Tibial nerve (tissue), 4 donors: ENCODE results near the gene DCUN1D3.
A peak's percentile ranks its signal among the peaks of the same experiment; 100 is the strongest.

Experiments used
- CTCF ChIP-seq, 5 experiments: fragments of 200-600 bp in 3 of 5; fragments of 450-650 bp in 2 of 5; sonication (generic) in 3 of 5; IDR thresholded peaks; one replicate each; pipeline ENCODE4 v1.5.1; 2016 to 2019; ENCODE audit warnings: antibody characterized with exemption in 5 of 5, mild to moderate bottlenecking in 3 of 5, moderate library complexity in 2 of 5
- EP300 ChIP-seq, 2 donors: sonication (generic); formaldehyde crosslinking; IDR thresholded peaks; one replicate each; pipeline ENCODE4 v1.6.1; 2017; ENCODE audit warnings: antibody characterized with exemption in 2 of 2, mild to moderate bottlenecking in 1 of 2
- POLR2A ChIP-seq, 2 donors: fragments of 450-650 bp; IDR thresholded peaks; one replicate each; pipeline ENCODE4 v1.6.1; 2017; ENCODE audit warnings: antibody characterized with exemption in 2 of 2, mild to moderate bottlenecking in 2 of 2, moderate library complexity in 2 of 2

- peak in 4 of 5 experiments; percentile 26 to 45 (median 41) for TF ChIP-seq CTCF (IDR thresholded peaks at IDR 0.05)
- TF ChIP-seq EP300 (IDR thresholded peaks at IDR 0.05), result peak in 1 of 2 donors; percentile 75
- TF ChIP-seq POLR2A (IDR thresholded peaks at IDR 0.05), result peak in 1 of 2 donors; percentile 40
Measured at GRCh38 chr16:20806168-20807050, 93.7 kb downstream of the DCUN1D3 start, which contains the start of the genes ERI2 and REXO5.
